SK-N-SH (cell line): ENCODE data around the gene KIF21B. TPM values are rescaled to one million over a fixed set of nuclear protein-coding genes. Genes with fewer than 3 reads are reported as not detected.

Experiments used
- CTCF ChIA-PET: fragments of 300-600, 350-600 bp; formaldehyde crosslinking; extraction: SDS; loops from one replicate; lab custom pipeline; 2021; lab: Yijun Ruan, JAX
- POLR2A ChIA-PET: fragments of 350-600 bp; sonication (Branson Sonifier 250); formaldehyde crosslinking; extraction: SDS; loops from one replicate; lab custom pipeline; 2020; ENCODE audit warnings: antibody characterized with exemption, inconsistent platforms; lab: Yijun Ruan, JAX
- DNase-seq: peaks from one replicate; pipeline ENCODE4 v3.0.0; 2012
- H2AFZ ChIP-seq: fragments of 200-600 bp; sonication (generic); 2 replicates; pipeline ENCODE4 v1.8.1; 2016; ENCODE audit warnings: antibody characterized with exemption, mild to moderate bottlenecking, low read depth
- H3F3A ChIP-seq: fragments of 200-600 bp; sonication (generic); replicated peaks from 2 replicates; pipeline ENCODE3; 2016; ENCODE audit warnings: antibody characterized with exemption, mild to moderate bottlenecking; ENCODE audit not compliant: insufficient read depth
- H3K27ac ChIP-seq, 2 experiments: fragments of 200-500 bp in 1 of 2; fragments of 200-600 bp in 1 of 2; sonication (Bioruptor generic) in 1 of 2; sonication (generic), shearing (Covaris generic) in 1 of 2; 2 replicates each; pipeline versions ENCODE4 v1.5.1 to v1.6.1; 2014 to 2016; ENCODE audit warnings: low read depth in 2 of 2, inconsistent platforms in 1 of 2, low read length in 1 of 2, mild to moderate bottlenecking in 1 of 2, mixed read lengths in 1 of 2
- H3K27me3 ChIP-seq: fragments of 200-600 bp; sonication (generic), shearing (Covaris generic); 2 replicates; pipeline ENCODE4 v1.6.1; 2016; ENCODE audit warnings: mixed run types; ENCODE audit not compliant: insufficient read depth
- H3K36me3 ChIP-seq, 2 experiments: fragments of 200-500 bp in 1 of 2; fragments of 200-600 bp in 1 of 2; sonication (Bioruptor generic) in 1 of 2; sonication (generic) in 1 of 2; replicated peaks in 1 of 2; 2 replicates each; pipeline versions ENCODE3 to v1.5.1; 2014 to 2016; ENCODE audit warnings: low read length in 1 of 2, mild to moderate bottlenecking in 1 of 2; ENCODE audit not compliant: insufficient read depth in 2 of 2, control insufficient read depth in 1 of 2
- H3K4me1 ChIP-seq, 2 experiments: fragments of 200-500 bp in 1 of 2; fragments of 200-600 bp in 1 of 2; sonication (Bioruptor generic) in 1 of 2; sonication (generic), shearing (Covaris generic) in 1 of 2; 2 replicates each; pipeline versions ENCODE4 v1.5.1 to v1.6.1; 2014 to 2016; ENCODE audit warnings: low read depth in 1 of 2, low read length in 1 of 2, mixed run types in 1 of 2; ENCODE audit not compliant: insufficient read depth in 2 of 2, control insufficient read depth in 1 of 2
- H3K4me2 ChIP-seq: fragments of 200-600 bp; sonication (generic), shearing (Covaris generic); 2 replicates; pipeline ENCODE4 v1.6.1; 2017; ENCODE audit warnings: mixed run types
- H3K4me3 ChIP-seq, 2 experiments: fragments of 200-500 bp in 1 of 2; fragments of 200-600 bp in 1 of 2; sonication (Bioruptor generic) in 1 of 2; sonication (generic), shearing (Covaris generic) in 1 of 2; 2 replicates each; pipeline versions ENCODE4 v1.5.1 to v1.8.1; 2014 to 2016; ENCODE audit warnings: low read depth in 2 of 2, inconsistent platforms in 1 of 2, low read length in 1 of 2, mild to moderate bottlenecking in 1 of 2, mixed read lengths in 1 of 2, moderate library complexity in 1 of 2
- H3K79me2 ChIP-seq: fragments of 200-600 bp; sonication (generic); 2 replicates; pipeline ENCODE4 v1.8.1; 2017; ENCODE audit warnings: mild to moderate bottlenecking; ENCODE audit not compliant: insufficient read depth
- H3K9ac ChIP-seq: fragments of 200-600 bp; sonication (generic); 2 replicates; pipeline ENCODE4 v1.6.1; 2017; ENCODE audit warnings: mixed run types
- H3K9me2 ChIP-seq: fragments of 200-600 bp; sonication (generic); 2 replicates; pipeline ENCODE4 v1.6.1; 2017; ENCODE audit warnings: mixed run types
- H3K9me3 ChIP-seq: fragments of 200-600 bp; sonication (generic); 2 replicates; pipeline ENCODE4 v1.6.1; 2017; ENCODE audit warnings: mixed run types, mild to moderate bottlenecking, moderate library complexity
- H4K20me1 ChIP-seq: fragments of 200-600 bp; sonication (generic); 2 replicates; pipeline ENCODE4 v1.6.1; 2017; ENCODE audit warnings: mild to moderate bottlenecking, mixed run types; ENCODE audit not compliant: insufficient read depth
- ELF1 ChIP-seq: IDR thresholded peaks from 2 replicates; pipeline ENCODE4 v1.4.0; 2012
- EP300 ChIP-seq, 2 experiments: IDR thresholded peaks; 2 replicates each; pipeline versions ENCODE4 v1.4.0 to v1.6.1; 2012; ENCODE audit warnings: borderline replicate concordance in 1 of 2, low read depth in 1 of 2, low read length in 1 of 2
- JUND ChIP-seq: IDR thresholded peaks from 2 replicates; pipeline ENCODE4 v1.4.0; 2012
- MAX ChIP-seq: IDR thresholded peaks from 2 replicates; pipeline ENCODE4 v1.4.0; 2012; ENCODE audit warnings: low read depth
- MXI1 ChIP-seq: IDR thresholded peaks from 2 replicates; pipeline ENCODE4 v1.6.1; 2012; ENCODE audit warnings: mild to moderate bottlenecking, low read depth, low read length, improper control_type of control experiment
- POLR2AphosphoS5 ChIP-seq: IDR thresholded peaks from 2 replicates; pipeline ENCODE4 v1.6.1; 2012; ENCODE audit warnings: low read depth, low read length
- RXRA ChIP-seq: IDR thresholded peaks from 2 replicates; pipeline ENCODE4 v1.4.0; 2012; ENCODE audit warnings: low read depth, mild to moderate bottlenecking, borderline replicate concordance
- SIN3A ChIP-seq: IDR thresholded peaks from 2 replicates; pipeline ENCODE4 v1.6.1; 2012; ENCODE audit warnings: low read depth, mild to moderate bottlenecking, low read length, moderate library complexity, borderline replicate concordance
- TAF1 ChIP-seq: IDR thresholded peaks from 2 replicates; pipeline ENCODE4 v1.6.1; 2012; ENCODE audit warnings: low read depth, mild to moderate bottlenecking, low read length, moderate library complexity, borderline replicate concordance
- WGBS: methylation state at CpG from one replicate; pipeline ENCODE4 v1.1.6; 2017; ENCODE audit warnings: low lambda C conversion rate; 5-methylcytosine and 5-hydroxymethylcytosine counted together
- polyA plus RNA-seq, 3 experiments: library from polyadenylated mRNA; depleted of rRNA; stranded (reverse); fragments of >200 nt; gene quantifications; 2 replicates each; pipeline ENCODE4 v1.2.3, GENCODE V29; 2012

Gene KIF21B
- 0.24 and 0.26 TPM in 2 replicates for polyA plus RNA-seq (2012; rRNA removed)
- polyA plus RNA-seq (2012; cell fraction: cytosol; rRNA removed) = 0.08 and 0.14 TPM in 2 replicates
- polyA plus RNA-seq (2012; cell fraction: nucleus; rRNA removed) = 0.50 and 0.63 TPM in 2 replicates

DNA sequence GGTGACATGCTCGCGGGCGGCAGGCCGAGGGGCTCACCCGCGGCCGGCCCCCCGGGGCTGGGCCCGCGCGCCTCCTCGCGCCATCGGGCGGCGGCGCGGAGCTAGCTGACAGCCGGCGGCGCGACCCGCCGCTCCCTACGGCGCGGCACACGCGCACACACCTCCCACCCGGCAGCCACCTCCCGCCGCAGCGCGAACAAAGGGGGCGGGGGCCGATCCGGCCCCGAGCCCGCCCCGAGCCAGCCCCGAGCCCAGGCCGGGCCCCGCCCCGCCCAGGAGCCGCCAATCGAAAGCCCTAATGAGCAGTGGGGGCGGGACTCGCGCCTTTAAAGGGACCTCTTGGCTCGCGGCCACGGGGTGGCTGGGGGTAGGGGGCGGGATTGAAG lies at the start of gene KIF21B:
TSS of gene KIF21B (minus strand) at position 198 of the 386 bp plus-strand sequence. CDS start 331 bp downstream, outside the sequence.
- Histone ChIP-seq H3K9me2 (no peaks in the 10 kb centered on the region), H3K9ac (peak within 1 kb of the TSS; percentile 42; the same call in 1 of the 2 replicates), H3K27ac (no peak within 1 kb of the TSS), H3K79me2 (no peaks in the 10 kb centered on the region; the same call in 1 of the 2 replicates), H3K4me2 (peak within 1 kb of the TSS; percentile 84), H2AFZ (peak within 1 kb of the TSS; percentile 63; the same call in 1 of the 2 replicates), H4K20me1 (no peaks in the 10 kb centered on the region), H3K4me3 (peak within 1 kb of the TSS; percentile 51 to 58), H3K9me3 (no peaks in the 10 kb centered on the region), H3K4me1 (peaks cover 5 to 7% of the 10 kb centered on the region in 2 experiments; a peak in 1 of 4 replicates)
- POLR2A ChIA-PET = no interaction called here
- CTCF ChIA-PET = interaction anchor here (1.1 to 8.9 kb wide), 7 partner anchors 10 to 52 kb away, joined by 3 to 92 read pairs (median 4); no protein-coding TSS in a partner anchor
- TF ChIP-seq JUND = no peak
- TF ChIP-seq MXI1 = peak; percentile 60
- TF ChIP-seq TAF1 = no peak
- TF ChIP-seq, all 33 proteins: peak for 1
- Histone ChIP-seq H3K27me3 (no peaks in the 10 kb centered on the region), H3F3A (no peaks in the 10 kb centered on the region), H3K36me3 (no peaks in the 10 kb centered on the region)
- peak; percentile 97 for DNase-seq
- WGBS = 6% methylated on average over 8 of the region's 53 CpGs

DNA sequence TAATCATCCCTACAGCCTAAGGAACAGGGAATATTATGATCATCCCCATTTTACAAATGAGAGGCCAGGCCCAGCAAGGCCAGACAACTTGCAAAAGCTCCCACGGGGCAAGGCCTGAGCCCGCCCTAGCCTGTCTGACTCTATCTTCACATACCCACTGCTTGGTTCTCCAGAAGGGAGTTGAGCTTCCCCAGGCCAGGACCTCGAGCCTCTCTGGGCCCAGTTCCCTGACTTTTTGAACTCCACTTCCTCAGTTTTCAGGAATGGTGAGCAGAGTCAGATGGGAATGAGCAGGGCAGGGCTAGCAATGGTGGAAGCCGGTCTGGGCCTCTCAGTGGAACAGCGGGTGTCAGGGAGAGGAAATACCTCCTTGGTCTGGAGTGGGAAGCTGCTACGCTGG lies 49.4 kb upstream of the KIF21B start:
- Histone ChIP-seq H3K27ac (no peak overlapping the region), H3K4me2 (no peak overlapping the region), H3K79me2 (no peaks in the 10 kb centered on the region), H4K20me1 (no peaks in the 10 kb centered on the region), H3K4me1 (no peaks in the 10 kb centered on the region), H3K27me3 (peaks cover 28% of the 10 kb centered on the region), H3K36me3 (no peaks in the 10 kb centered on the region), H3K9ac (no peak overlapping the region), H2AFZ (no peak overlapping the region), H3F3A (no peaks in the 10 kb centered on the region), H3K4me3 (no peak overlapping the region), H3K9me3 (no peaks in the 10 kb centered on the region), H3K9me2 (no peaks in the 10 kb centered on the region)
- no peak for DNase-seq
- 40% methylated on average over 3 of the region's 6 CpGs for WGBS
- TF ChIP-seq MXI1 = no peak
- POLR2A ChIA-PET = no interaction called here
- CTCF ChIA-PET = no interaction called here

DNA sequence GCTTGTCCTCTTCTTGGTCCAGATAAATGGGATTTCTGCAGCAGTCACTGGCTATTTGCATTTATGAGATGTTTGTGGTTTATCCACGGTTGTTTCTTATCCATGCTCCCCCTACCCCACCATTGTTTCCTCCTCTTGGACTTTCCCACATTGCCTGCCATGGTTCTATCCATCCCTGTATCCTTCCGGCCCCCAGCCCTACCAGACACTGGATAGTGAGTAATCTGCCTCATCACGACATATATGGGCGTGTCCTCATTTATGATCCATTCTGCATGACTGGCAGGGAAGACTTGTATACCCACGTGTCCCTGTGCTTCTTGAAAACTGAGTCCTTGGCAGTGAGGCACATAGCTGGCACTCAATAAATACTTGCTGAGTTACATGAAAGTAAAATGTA lies 48.6 kb upstream of the KIF21B start:
- Histone ChIP-seq H3K9me3 (no peaks in the 10 kb centered on the region), H3K9ac (no peak overlapping the region), H3K9me2 (no peaks in the 10 kb centered on the region)
- TF ChIP-seq SIN3A = no peak
- no peak for TF ChIP-seq EP300 (IDR thresholded peaks at IDR 0.05; ENCODE audit: borderline replicate concordance in 1 of 2, low read depth in 1 of 2, low read length in 1 of 2)
- no peak for TF ChIP-seq RXRA
- no peak for TF ChIP-seq POLR2AphosphoS5
- no peak for TF ChIP-seq MAX
- no peak for TF ChIP-seq ELF1
- TF ChIP-seq, all 33 proteins: peak for 0
- H3K4me3 ChIP-seq = no peak overlapping the region
- no peak overlapping the region for H3K4me2 ChIP-seq
- POLR2A ChIA-PET = no interaction called here
- WGBS = 62% methylated on average over 5 of the region's 5 CpGs
- H3K79me2 ChIP-seq = no peaks in the 10 kb centered on the region
- no peak for DNase-seq
- H3K4me1 ChIP-seq = no peaks in the 10 kb centered on the region
- peaks cover 36% of the 10 kb centered on the region for H3K27me3 ChIP-seq
- H3F3A ChIP-seq = no peaks in the 10 kb centered on the region
- CTCF ChIA-PET = no interaction called here
- no peaks in the 10 kb centered on the region for H4K20me1 ChIP-seq
- no peaks in the 10 kb centered on the region for H3K36me3 ChIP-seq
- no peak overlapping the region for H2AFZ ChIP-seq
- H3K27ac ChIP-seq = no peak overlapping the region
